Retinal pigment epithelial cell (primary cell): ENCODE results near the gene ITPA.
A peak's percentile ranks its signal among the peaks of the same experiment; 100 is the strongest.

Source experiments
- DNase-seq: peaks from one replicate; pipeline ENCODE4 v3.0.0-alpha.2; 2010; ENCODE audit warnings: low read depth
- H3K4me3 ChIP-seq: 2 replicates; pipeline ENCODE4 v1.5.1; 2011; ENCODE audit warnings: mild to moderate bottlenecking, low read length, control low read depth, moderate library complexity
- TF ChIP-seq, protein P1 (sequence below): conservative IDR thresholded peaks from 2 replicates; pipeline ENCODE4 v1.5.1; 2011; ENCODE audit warnings: low read depth, low read length, control low read depth, inconsistent platforms

Gene ITPA

GRCh38 chr20:3245156-3245555, 35.9 kb downstream of the ITPA start:
- no peak overlapping the region for H3K4me3 ChIP-seq
- no peak for DNase-seq
- TF ChIP-seq, protein P1, sequence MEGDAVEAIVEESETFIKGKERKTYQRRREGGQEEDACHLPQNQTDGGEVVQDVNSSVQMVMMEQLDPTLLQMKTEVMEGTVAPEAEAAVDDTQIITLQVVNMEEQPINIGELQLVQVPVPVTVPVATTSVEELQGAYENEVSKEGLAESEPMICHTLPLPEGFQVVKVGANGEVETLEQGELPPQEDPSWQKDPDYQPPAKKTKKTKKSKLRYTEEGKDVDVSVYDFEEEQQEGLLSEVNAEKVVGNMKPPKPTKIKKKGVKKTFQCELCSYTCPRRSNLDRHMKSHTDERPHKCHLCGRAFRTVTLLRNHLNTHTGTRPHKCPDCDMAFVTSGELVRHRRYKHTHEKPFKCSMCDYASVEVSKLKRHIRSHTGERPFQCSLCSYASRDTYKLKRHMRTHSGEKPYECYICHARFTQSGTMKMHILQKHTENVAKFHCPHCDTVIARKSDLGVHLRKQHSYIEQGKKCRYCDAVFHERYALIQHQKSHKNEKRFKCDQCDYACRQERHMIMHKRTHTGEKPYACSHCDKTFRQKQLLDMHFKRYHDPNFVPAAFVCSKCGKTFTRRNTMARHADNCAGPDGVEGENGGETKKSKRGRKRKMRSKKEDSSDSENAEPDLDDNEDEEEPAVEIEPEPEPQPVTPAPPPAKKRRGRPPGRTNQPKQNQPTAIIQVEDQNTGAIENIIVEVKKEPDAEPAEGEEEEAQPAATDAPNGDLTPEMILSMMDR = no peak

GRCh38 chr20:3245711-3246110, 36.4 kb downstream of the ITPA start:
- H3K4me3 ChIP-seq = no peak overlapping the region
- TF ChIP-seq, protein P1 = no peak
- DNase-seq = no peak

DNA sequence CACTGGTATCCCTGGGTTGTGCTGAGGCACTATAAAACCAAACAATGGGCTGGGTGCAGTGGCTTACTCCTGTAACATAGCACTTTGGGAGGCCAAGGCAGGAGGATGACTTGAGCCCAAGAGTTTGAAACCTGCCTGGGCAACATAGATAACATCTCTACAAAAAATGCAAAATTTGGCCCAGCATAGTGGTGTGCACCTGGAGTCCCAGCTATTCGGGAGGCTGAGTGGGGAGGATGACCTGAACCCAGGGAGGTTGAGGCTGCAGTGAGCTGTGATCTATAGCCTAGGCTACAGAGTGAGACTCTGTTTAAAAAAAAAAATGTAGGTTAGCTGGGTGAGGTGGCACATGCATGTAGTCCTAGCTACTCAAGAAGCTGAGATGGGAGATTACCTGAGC, 37.4 kb downstream of the ITPA start:
- H3K4me3 ChIP-seq = no peak overlapping the region
- DNase-seq = no peak
- TF ChIP-seq, protein P1 = no peak

DNA sequence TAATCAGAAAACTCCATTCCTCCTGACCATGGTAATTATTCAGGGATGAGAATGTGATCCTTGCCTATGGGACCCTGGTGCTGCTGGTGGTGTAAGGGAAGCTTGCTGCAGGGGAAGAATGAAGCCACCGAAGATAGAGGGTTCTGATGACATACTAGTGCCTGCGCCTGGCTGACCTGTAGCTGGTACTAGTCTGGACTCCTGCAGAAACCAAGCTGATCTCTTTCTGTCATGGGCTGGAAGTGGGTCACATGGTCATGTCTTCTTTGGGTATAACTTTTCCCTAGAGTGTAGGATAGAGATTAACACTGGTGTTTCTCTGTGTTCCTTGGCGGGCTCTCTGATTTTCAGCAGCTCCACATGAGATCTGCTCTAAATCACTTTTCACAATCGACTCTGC, 38.3 kb downstream of the ITPA start:
- DNase-seq = no peak
- TF ChIP-seq, protein P1 = no peak
- H3K4me3 ChIP-seq = no peak overlapping the region

DNA sequence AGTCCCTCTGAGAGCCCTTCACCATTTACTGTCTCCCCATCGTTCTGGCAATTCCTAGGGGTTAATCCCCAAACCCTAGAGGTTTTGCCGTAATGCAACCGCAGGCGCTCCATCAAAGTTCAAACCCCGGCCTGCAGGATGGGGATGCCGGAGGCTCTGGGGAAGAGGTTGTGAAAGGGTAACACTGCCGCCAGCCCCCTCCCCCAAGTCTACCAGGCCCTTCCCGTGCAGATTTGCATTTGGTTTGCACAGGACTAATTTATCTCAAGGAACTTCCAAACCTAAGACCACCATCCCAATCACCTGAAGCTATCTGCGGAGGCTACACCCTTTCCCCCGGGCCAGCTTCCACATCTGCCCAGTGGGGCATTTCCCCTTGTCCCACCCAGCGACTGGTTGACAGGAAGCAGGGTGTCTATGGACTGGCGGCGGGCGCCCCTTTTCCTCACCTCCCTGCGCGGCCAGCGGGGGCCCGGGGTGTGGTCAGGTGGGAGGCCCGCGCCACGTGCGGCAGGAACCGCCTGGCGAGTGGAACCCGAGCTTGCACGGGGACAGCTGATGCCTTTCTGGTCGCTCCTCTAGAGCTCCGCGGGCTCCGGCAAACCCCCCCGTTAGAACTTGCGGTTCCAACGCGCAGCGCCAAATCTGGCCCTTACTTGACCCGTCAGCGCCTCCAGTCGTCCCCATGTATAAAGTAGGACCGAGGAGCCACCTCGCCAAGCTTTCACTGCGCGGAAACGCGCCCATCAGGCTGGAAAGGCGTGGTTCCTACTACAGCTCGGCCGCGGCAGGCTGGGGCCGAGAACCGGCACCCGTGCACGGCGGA, 39.1 kb downstream of the ITPA start:
- peak overlapping the region; percentile 22 for H3K4me3 ChIP-seq
- TF ChIP-seq, protein P1 = peak; percentile 13
- no peak for DNase-seq

DNA sequence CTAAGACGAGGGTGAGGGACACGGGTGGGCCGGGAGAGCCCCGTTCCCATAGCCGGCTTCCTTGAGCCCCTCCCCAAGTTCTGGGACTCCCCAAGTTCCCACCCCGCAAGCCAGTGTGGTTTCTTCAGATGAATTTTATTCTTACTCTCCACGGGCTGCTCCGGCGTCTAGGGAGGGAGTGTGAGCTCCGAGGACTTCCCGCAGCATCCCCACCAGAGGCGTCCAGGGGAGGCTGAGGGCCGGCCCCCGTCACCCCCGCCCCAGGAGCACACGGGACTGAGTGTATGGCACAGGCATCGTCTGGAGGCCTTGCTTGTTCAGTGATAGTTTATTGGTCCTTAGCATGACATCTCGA, 39.7 kb downstream of the ITPA start:
- peak overlapping the region; percentile 22 for H3K4me3 ChIP-seq
- DNase-seq = no peak
- TF ChIP-seq, protein P1 = no peak

- no peak for DNase-seq
- no peak overlapping the region for H3K4me3 ChIP-seq
- TF ChIP-seq, protein P1 = peak; percentile 48
These were observed 40.8 kb downstream of the ITPA start for GRCh38 chr20:3250091-3250504.
